GM12878 (cell line): ENCODE measurements around the gene SPATA16. TPM values are rescaled to one million over a fixed set of nuclear protein-coding genes. Genes with fewer than 3 reads are reported as not detected.

ENCODE experiments used
- ATAC-seq: fragments of 200-7000 bp; cut with Tn5 transposase; 3 replicates; pipeline ENCODE4 v1.9.1; 2020; ENCODE audit warnings: mild to moderate bottlenecking, moderate library complexity
- BruUV-seq: library from RNA; stranded (reverse); fragments of 400-500 nt; replicated peaks from 2 replicates; lab custom pipeline; 2021; lab: Mats Ljungman, UMichigan
- CTCF ChIA-PET: fragments of 300-600 bp; sonication (Branson Sonifier 250); formaldehyde crosslinking; extraction: SDS; loops from one replicate; lab custom pipeline; 2021; ENCODE audit warnings: inconsistent platforms; lab: Yijun Ruan, JAX
- POLR2A ChIA-PET: fragments of 350-600 bp; formaldehyde crosslinking; extraction: SDS; loops from one replicate; lab custom pipeline; 2021; ENCODE audit warnings: inconsistent platforms; lab: Charles Lee
- RAD21 ChIA-PET: fragments of 300-600 bp; sonication (Branson Sonifier 250); formaldehyde crosslinking; loops from one replicate; lab custom pipeline; 2023; ENCODE audit warnings: antibody characterized with exemption; ENCODE audit not compliant: unreplicated experiment; lab: Charles Lee
- SMC1A ChIA-PET: fragments of 300-600 bp; sonication (Branson Sonifier 250); formaldehyde crosslinking; loops from one replicate; lab custom pipeline; 2023; ENCODE audit not compliant: unreplicated experiment, uncharacterized antibody; lab: Charles Lee
- DNase-seq: peaks from one replicate; pipeline ENCODE4 v3.0.0-alpha.2; 2011; ENCODE audit warnings: low read depth, low spot score
- FAIRE-seq: peaks from 3 replicates; lab custom pipeline; 2011; peaks lifted over from hg19 to GRCh38; lab: Jason Lieb, UNC
- H2AFZ ChIP-seq: 2 replicates; pipeline ENCODE4 v1.6.0; 2011; ENCODE audit warnings: low read depth, low read length, control low read depth; ENCODE audit not compliant: control insufficient read depth
- H3K27ac ChIP-seq: 2 replicates; pipeline ENCODE4 v1.5.1; 2011; ENCODE audit warnings: control low read depth; ENCODE audit not compliant: control insufficient read depth, insufficient read depth
- H3K27me3 ChIP-seq, 2 experiments: replicated peaks in 1 of 2; 2 replicates each; pipeline versions ENCODE4 v1.6.0 to v1.6.1; 2011; ENCODE audit warnings: low read length in 1 of 2; ENCODE audit not compliant: control insufficient read depth in 2 of 2, insufficient read depth in 2 of 2
- H3K36me3 ChIP-seq, 2 experiments: 2 replicates each; pipeline ENCODE4 v1.5.1; 2011; ENCODE audit warnings: low read length in 1 of 2; ENCODE audit not compliant: control insufficient read depth in 2 of 2, insufficient read depth in 2 of 2
- H3K4me1 ChIP-seq: 2 replicates; pipeline ENCODE4 v1.6.1; 2011; ENCODE audit warnings: mild to moderate bottlenecking, low read length, moderate library complexity, mixed read lengths; ENCODE audit not compliant: control insufficient read depth, insufficient read depth
- H3K4me2 ChIP-seq: 2 replicates; pipeline ENCODE4 v1.6.0; 2011; ENCODE audit warnings: control low read depth; ENCODE audit not compliant: control insufficient read depth, insufficient read depth
- H3K4me3 ChIP-seq: fragments of 200-600 bp; sonication (generic); 2 replicates; pipeline ENCODE4 v1.5.1; 2016
- H3K79me2 ChIP-seq: 2 replicates; pipeline ENCODE4 v1.6.0; 2011; ENCODE audit warnings: low read length; ENCODE audit not compliant: control insufficient read depth, insufficient read depth
- H3K9ac ChIP-seq: 2 replicates; pipeline ENCODE4 v1.8.0; 2011; ENCODE audit warnings: low read length, control low read depth, mixed read lengths; ENCODE audit not compliant: control insufficient read depth, insufficient read depth
- H3K9me3 ChIP-seq: replicated peaks from 3 replicates; pipeline ENCODE4 v1.5.1; 2011; ENCODE audit warnings: mild to moderate bottlenecking, low read length; ENCODE audit not compliant: control insufficient read depth, insufficient read depth
- H4K20me1 ChIP-seq: 2 replicates; pipeline ENCODE4 v1.6.0; 2011; ENCODE audit not compliant: control insufficient read depth, insufficient read depth
- CUX1 ChIP-seq: IDR thresholded peaks from 2 replicates; pipeline ENCODE4 v1.6.1; 2012; ENCODE audit warnings: improper control_type of control experiment, low read depth, low read length; ENCODE audit not compliant: insufficient replicate concordance
- MEF2B ChIP-seq: fragments of 450-650 bp; IDR thresholded peaks from 2 replicates; pipeline ENCODE4 v1.6.1; 2018; ENCODE audit warnings: mild to moderate bottlenecking, moderate library complexity; ENCODE audit not compliant: partially characterized antibody, poor library complexity, severe bottlenecking
- WGBS: methylation state at CpG from one replicate; pipeline ENCODE4 v1.1.6; 2016; ENCODE audit warnings: low lambda C conversion rate; ENCODE audit not compliant: insufficient replicate concordance, insufficient coverage; ENCODE audit errors: missing lambda C conversion rate; 5-methylcytosine and 5-hydroxymethylcytosine counted together
- in situ Hi-C: fragments of 300-500 bp; cut with MboI; formaldehyde crosslinking; loops from 9 replicates; pipeline ENCODE4 v1.14.3; 2018; ENCODE audit warnings: mixed read lengths
- intact Hi-C: fragments of 100-400 bp; cut with micrococcal nuclease; formaldehyde crosslinking; loops from one replicate; pipeline ENCODE4 v1.14.2; 2022; ENCODE audit not compliant: unreplicated experiment
- polyA plus RNA-seq, 11 experiments: library from polyadenylated mRNA; depleted of rRNA in 4 of 11; unstranded in 6 of 11; stranded (reverse) in 5 of 11; fragments of >200 nt; fragmentation: Nextera tagmentation in 4 of 11; fragmentation: Illumina TruSeq in 1 of 11; extraction: Ambion mirVana in 4 of 11; extraction: Trizol in 1 of 11; gene quantifications; 1 replicate in 1 of 11; 2 replicates in 10 of 11; pipeline versions ENCODE4 v1.2.1 to v1.2.3, GENCODE V29; 2011 to 2016; ENCODE audit warnings: inconsistent platforms in 2 of 11, missing spikeins in 2 of 11, low read depth in 1 of 11
- total RNA-seq, 4 experiments: library from RNA; depleted of rRNA in 3 of 4; stranded (reverse); fragments of >200 nt in 3 of 4; fragmentation: Illumina TruSeq in 1 of 4; extraction: Trizol in 1 of 4; gene quantifications; 2 replicates each; pipeline versions ENCODE4 v1.2.1 to v1.2.3, GENCODE V29; 2013 to 2021

The SPATA16 gene
- total and polyA plus RNA-seq, 10 of the 15 experiments (the other 5 are each of a cell fraction or from before 2014, with no cell fraction given) = 0.04 TPM; not detected in 9

- Histone ChIP-seq H3K4me3 (no peak overlapping the region), H3K4me1 (no peaks in the 10 kb centered on the region), H3K9ac (no peak overlapping the region), H3K27ac (no peak overlapping the region), H2AFZ (no peak overlapping the region), H3K27me3 (no peaks in the 10 kb centered on the region), H4K20me1 (no peaks in the 10 kb centered on the region), H3K4me2 (no peak overlapping the region), H3K36me3 (no peaks in the 10 kb centered on the region), H3K79me2 (no peaks in the 10 kb centered on the region), H3K9me3 (no peaks in the 10 kb centered on the region)
- ChIA-PET RAD21 (no interaction called here), CTCF (no interaction called here), SMC1A (no interaction called here), POLR2A (no interaction called here)
- FAIRE-seq (no peak), ATAC-seq (peak; percentile 53), DNase-seq (no peak)
- in situ Hi-C loops = no loop called here
- intact Hi-C loops = no loop called here
- WGBS = 24% methylated on average over 2 of the region's 2 CpGs
- BruUV-seq = no TSS peak
- TF ChIP-seq MEF2B (peak; percentile 35), CUX1 (no peak)
Observed at GRCh38 chr3:173055228-173055933, 85.7 kb downstream of the SPATA16 start.
